GM23338 (cell line): Measurements from ENCODE around the gene CDK5RAP2. TPM values are rescaled to one million over a fixed set of nuclear protein-coding genes. Genes with fewer than 3 reads are reported as not detected.

Source experiments
- ATAC-seq: fragments of 200-7000 bp; cut with Tn5 transposase; 3 replicates; pipeline ENCODE4 v1.9.1; 2020
- DNase-seq: peaks from one replicate; pipeline ENCODE4 v3.0.0-alpha.2; 2015; ENCODE audit warnings: low spot score
- H2AFZ ChIP-seq: fragments of 200-600 bp; sonication (generic); 2 replicates; pipeline ENCODE4 v1.8.0; 2016; ENCODE audit warnings: antibody characterized with exemption, mild to moderate bottlenecking, moderate library complexity
- H3F3A ChIP-seq: fragments of 200-600 bp; sonication (generic); replicated peaks from 2 replicates; pipeline ENCODE4 v1.8.0; 2017; ENCODE audit warnings: antibody characterized with exemption, mixed run types, low read depth
- H3K27ac ChIP-seq: fragments of 200-600 bp; sonication (generic); 2 replicates; pipeline ENCODE4 v1.6.1; 2016; ENCODE audit warnings: low read depth
- H3K27me3 ChIP-seq: fragments of 200-600 bp; sonication (generic); 2 replicates; pipeline ENCODE4 v1.8.0; 2016; ENCODE audit warnings: mild to moderate bottlenecking, mixed run types, moderate library complexity; ENCODE audit not compliant: insufficient read depth
- H3K36me3 ChIP-seq: fragments of 200-600 bp; sonication (generic); 2 replicates; pipeline ENCODE4 v1.8.0; 2016; ENCODE audit warnings: mild to moderate bottlenecking; ENCODE audit not compliant: insufficient read depth
- H3K4me1 ChIP-seq: fragments of 200-600 bp; sonication (generic); 2 replicates; pipeline ENCODE4 v1.8.0; 2016; ENCODE audit warnings: mild to moderate bottlenecking, moderate library complexity; ENCODE audit not compliant: insufficient read depth
- H3K4me2 ChIP-seq: fragments of 200-600 bp; sonication (generic); 2 replicates; pipeline ENCODE4 v1.7.1; 2017; ENCODE audit warnings: mixed run types
- H3K4me3 ChIP-seq: fragments of 200-600 bp; sonication (generic); 2 replicates; pipeline ENCODE4 v1.6.1; 2016; ENCODE audit warnings: mixed run types
- H3K79me2 ChIP-seq: fragments of 200-600 bp; sonication (generic); replicated peaks from 2 replicates; pipeline ENCODE4 v1.8.0; 2017; ENCODE audit warnings: mild to moderate bottlenecking; ENCODE audit not compliant: insufficient read depth
- H3K9me2 ChIP-seq: fragments of 200-600 bp; sonication (generic); 2 replicates; pipeline ENCODE4 v1.8.0; 2017; ENCODE audit not compliant: insufficient read depth
- H4K20me1 ChIP-seq: fragments of 200-600 bp; sonication (generic); replicated peaks from 2 replicates; pipeline ENCODE4 v1.8.0; 2017; ENCODE audit warnings: mild to moderate bottlenecking; ENCODE audit not compliant: insufficient read depth
- H3K27ac Mint-ChIP-seq: 2 replicates; pipeline ENCODE4 v1.8.0; 2020; ENCODE audit warnings: inconsistent platforms, mild to moderate bottlenecking, moderate library complexity, mixed read lengths
- H3K27me3 Mint-ChIP-seq: 3 replicates; pipeline ENCODE4 v1.8.0; 2022; ENCODE audit warnings: low read depth, mild to moderate bottlenecking, moderate library complexity, mixed read lengths, inconsistent platforms; ENCODE audit not compliant: insufficient read depth, poor library complexity
- H3K36me3 Mint-ChIP-seq: 3 replicates; pipeline ENCODE4 v1.8.0; 2021; ENCODE audit warnings: low read depth, mild to moderate bottlenecking, inconsistent platforms, moderate library complexity, mixed read lengths
- H3K4me1 Mint-ChIP-seq: 3 replicates; pipeline ENCODE4 v1.8.0; 2020; ENCODE audit warnings: mild to moderate bottlenecking, inconsistent platforms, mixed read lengths
- H3K4me3 Mint-ChIP-seq: 3 replicates; pipeline ENCODE4 v1.8.0; 2021; ENCODE audit warnings: moderate library complexity, mild to moderate bottlenecking, inconsistent platforms, mixed read lengths
- H3K9me3 Mint-ChIP-seq: 3 replicates; pipeline ENCODE4 v1.8.0; 2020; ENCODE audit warnings: moderate library complexity, mild to moderate bottlenecking, inconsistent platforms, mixed read lengths
- CREB1 ChIP-seq: fragments of 250-450 bp; sonication (Bioruptor Pico); IDR thresholded peaks from 2 replicates; pipeline ENCODE4 v1.5.0; 2020; ENCODE audit warnings: low read depth, mild to moderate bottlenecking, moderate library complexity
- CTCF ChIP-seq, 2 experiments: fragments of 200-600 bp in 1 of 2; sonication (generic) in 1 of 2; conservative IDR thresholded peaks; 2 replicates each; pipeline versions ENCODE4 v1.5.1 to v1.6.1; 2016 to 2017; ENCODE audit warnings: antibody characterized with exemption in 2 of 2, low read depth in 2 of 2, mild to moderate bottlenecking in 2 of 2, moderate library complexity in 1 of 2
- ETS1 ChIP-seq: IDR thresholded peaks from 2 replicates; pipeline ENCODE4 v1.6.1; 2016; ENCODE audit warnings: antibody characterized with exemption
- EZH2 ChIP-seq: fragments of 200-600 bp; sonication (generic); IDR thresholded peaks from one replicate; pipeline ENCODE4 v1.8.0; 2017; ENCODE audit warnings: antibody characterized with exemption, mild to moderate bottlenecking, low read depth; ENCODE audit not compliant: unreplicated experiment
- EZH2phosphoT487 ChIP-seq: fragments of 200-600 bp; sonication (generic); IDR thresholded peaks from one replicate; pipeline ENCODE4 v1.8.1; 2018; ENCODE audit warnings: antibody characterized with exemption; ENCODE audit not compliant: unreplicated experiment
- JUNB ChIP-seq: IDR thresholded peaks from one replicate; pipeline ENCODE4 v1.6.1; 2016; ENCODE audit warnings: antibody characterized with exemption; ENCODE audit not compliant: unreplicated experiment
- NANOG ChIP-seq: IDR thresholded peaks from 2 replicates; pipeline ENCODE4 v1.6.1; 2016; ENCODE audit warnings: antibody characterized with exemption, borderline replicate concordance
- POLR2AphosphoS5 ChIP-seq: IDR thresholded peaks from 2 replicates; pipeline ENCODE4 v1.6.1; 2016; ENCODE audit warnings: antibody characterized with exemption, low read depth
- REST ChIP-seq: IDR thresholded peaks from one replicate; pipeline ENCODE4 v1.6.1; 2018; ENCODE audit warnings: antibody characterized with exemption; ENCODE audit not compliant: unreplicated experiment
- STAT1 ChIP-seq: IDR thresholded peaks from one replicate; pipeline ENCODE4 v1.6.1; 2016; ENCODE audit warnings: antibody characterized with exemption; ENCODE audit not compliant: unreplicated experiment
- ZNF114 ChIP-seq: fragments of 250-450 bp; sonication (Bioruptor Pico); IDR thresholded peaks from 2 replicates; pipeline ENCODE4 v1.5.0; 2020; ENCODE audit warnings: mild to moderate bottlenecking, moderate library complexity
- ZNF331 ChIP-seq: fragments of 250-450 bp; sonication (Bioruptor Pico); IDR thresholded peaks from 2 replicates; pipeline ENCODE4 v1.5.0; 2020; ENCODE audit warnings: low read depth, mild to moderate bottlenecking, moderate library complexity
- ZNF462 ChIP-seq: fragments of 250-450 bp; sonication (Bioruptor Pico); IDR thresholded peaks from 2 replicates; pipeline ENCODE4 v1.5.0; 2020; ENCODE audit warnings: mild to moderate bottlenecking, moderate library complexity
- polyA plus RNA-seq: library from polyadenylated mRNA; unstranded; fragments of >200 nt; fragmentation: Nextera tagmentation; extraction: Ambion mirVana; gene quantifications from 2 replicates; pipeline ENCODE4 v1.2.1, GENCODE V29; 2016
- total RNA-seq: library from RNA; depleted of rRNA; stranded (reverse); fragments of >200 nt; shearing (Covaris generic); gene quantifications from 2 replicates; pipeline ENCODE4 v1.2.3, GENCODE V29; 2014

CDK5RAP2 gene
- total and polyA plus RNA-seq, 2 experiments from 2014 or later, result 50.7 to 65.7 TPM

GRCh38 chr9:120403543-120403856, 176.5 kb downstream of the CDK5RAP2 start:
- Histone ChIP-seq H3F3A (no peaks in the 10 kb centered on the region), H2AFZ (no peak overlapping the region), H3K36me3 (peaks cover 22% of the 10 kb centered on the region), H4K20me1 (peaks cover 4% of the 10 kb centered on the region; the same call in 1 of the 2 replicates), H3K27me3 (no peaks in the 10 kb centered on the region), H3K79me2 (no peaks in the 10 kb centered on the region), H3K27ac (no peak overlapping the region), H3K4me3 (no peak overlapping the region), H3K4me2 (no peak overlapping the region), H3K4me1 (no peaks in the 10 kb centered on the region), H3K9me2 (no peaks in the 10 kb centered on the region)
- Mint-ChIP-seq H3K4me1 (no peaks in the 10 kb centered on the region; the same call in 2 of the 3 replicates), H3K27me3 (peaks cover 6% of the 10 kb centered on the region), H3K27ac (peak overlapping the region; percentile 65), H3K4me3 (no peak overlapping the region), H3K36me3 (peaks cover 59% of the 10 kb centered on the region), H3K9me3 (no peaks in the 10 kb centered on the region)
- DNase-seq (no peak), ATAC-seq (no peak)
- TF ChIP-seq CTCF (conservative IDR thresholded peaks at IDR 0.05; ENCODE audit: low read depth in 2 of 2) (no peak), ETS1 (no peak), EZH2phosphoT487 (no peak), ZNF114 (CRISPR knock-in tag) (no peak), STAT1 (no peak), POLR2AphosphoS5 (no peak), REST (no peak), JUNB (no peak), CREB1 (CRISPR knock-in tag) (no peak), ZNF331 (CRISPR knock-in tag) (no peak), EZH2 (no peak), NANOG (no peak), ZNF462 (CRISPR knock-in tag) (no peak)
